ENCODE data around the gene P2RY8. TPM values are rescaled to one million over a fixed set of nuclear protein-coding genes. Genes with fewer than 3 reads are reported as not detected.
"Not testable (repeated sequence)": the region's sequence is repeated elsewhere in the genome, so short reads cannot be mapped to it uniquely, and the experiment has no call there.

Gene P2RY8
- total and polyA plus RNA-seq, 2 of the 4 experiments (the other 2 are of a cell fraction): not detected

DNA sequence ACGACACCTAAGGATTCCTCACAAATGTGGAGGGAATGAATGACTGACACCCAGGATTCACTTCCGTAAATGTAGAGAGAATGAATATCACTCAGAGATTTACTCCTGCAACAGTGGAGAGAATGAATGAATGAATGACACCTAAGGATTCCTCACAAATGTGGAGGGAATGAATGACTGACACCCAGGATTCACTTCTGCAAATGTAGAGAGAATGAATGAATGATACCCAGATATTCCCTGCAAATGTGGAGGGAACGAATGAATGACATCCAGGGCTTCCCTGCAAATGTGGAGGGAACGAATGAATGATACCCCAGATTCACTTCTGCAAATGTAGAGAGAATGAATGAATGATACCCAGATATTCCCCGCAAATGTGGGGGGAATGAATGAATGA, 47.6 kb downstream of the P2RY8 start:
- H2AK5ac ChIP-seq (ENCODE audit: low read depth, low read length); CTCF ChIA-PET; H4K5ac ChIP-seq (ENCODE audit: low read depth, low read length); H4K91ac ChIP-seq (ENCODE audit: insufficient read depth, low read depth, low read length); H3K4me1 ChIP-seq (ENCODE audit: control insufficient read depth, insufficient read depth, low read length); BruUV-seq (replicated peaks); H3K23ac ChIP-seq (ENCODE audit: low read depth, low read length); H3K4ac ChIP-seq (ENCODE audit: low read depth, low read length); H2BK120ac ChIP-seq (ENCODE audit: low read depth, low read length); intact Hi-C loops (cut with micrococcal nuclease); H3K4me2 ChIP-seq (ENCODE audit: low read depth, low read length); ATAC-seq (ENCODE audit: low read depth); H3K18ac ChIP-seq (ENCODE audit: low read depth, low read length); H3K56ac ChIP-seq (ENCODE audit: extremely low read depth, insufficient read depth, low read length); H4K8ac ChIP-seq (ENCODE audit: low read depth in 2 of 2, low read length in 2 of 2); H3K36me3 ChIP-seq (ENCODE audit: control insufficient read depth, insufficient read depth, low read length); H4K20me1 ChIP-seq (ENCODE audit: insufficient read depth, low read length); in situ Hi-C loops (cut with MboI; ENCODE audit: low sequenced_read_pairs); dilution Hi-C loops (cut with HindIII; ENCODE audit: low sequenced_read_pairs, unreplicated experiment); H3K79me1 ChIP-seq (ENCODE audit: low read depth in 1 of 2, low read length in 2 of 2); H2BK20ac ChIP-seq (ENCODE audit: low read depth, low read length); H2AFZ ChIP-seq (replicated peaks; ENCODE audit: low read length, poor library complexity); DNase-seq; H3K27me3 ChIP-seq (ENCODE audit: control insufficient read depth, insufficient read depth, low read length); H2BK5ac ChIP-seq (ENCODE audit: low read depth, low read length, poor library complexity, severe bottlenecking); POLR2A ChIA-PET (ENCODE audit: unreplicated experiment); H3K27ac ChIP-seq (ENCODE audit: insufficient read depth, low read length); H2AK9ac ChIP-seq (replicated peaks; ENCODE audit: low read depth, low read length, poor library complexity); H3K14ac ChIP-seq (replicated peaks; ENCODE audit: low read depth, low read length); H3K9ac ChIP-seq (ENCODE audit: low read depth, low read length); H3K9me1 ChIP-seq (ENCODE audit: insufficient read depth, low read length); H2BK15ac ChIP-seq (ENCODE audit: low read depth, low read length); H3K4me3 ChIP-seq (ENCODE audit: insufficient read depth, low read depth, low read length): not testable (repeated sequence)
- peaks cover 26% of the 10 kb centered on the region; the same call in 1 of the 2 replicates for H3K9me3 ChIP-seq (ENCODE audit: control insufficient read depth, insufficient read depth, low read length)
- WGBS, 2 experiments (ENCODE audit: extremely low coverage in 2 of 2, insufficient read length in 1 of 2): no CpG with 5 or more reads among the region's 5 CpGs
